Stimulated activated CD8-positive, alpha-beta memory T cell treated with anti-CD3 and anti-CD28 coated beads, Interleukin-7, amount 100 ng/mL, for 4 hours (primary cell): ENCODE data around the gene DOCK4.
"Not testable (repeated sequence)": the region's sequence is repeated elsewhere in the genome, so short reads cannot be mapped to it uniquely, and the experiment has no call there.

ENCODE experiments used
- DNase-seq, 2 donors: peaks; one replicate each; pipeline ENCODE4 v3.0.0-alpha.2; 2020; ENCODE audit warnings: low read depth in 2 of 2

Gene DOCK4, protein sequence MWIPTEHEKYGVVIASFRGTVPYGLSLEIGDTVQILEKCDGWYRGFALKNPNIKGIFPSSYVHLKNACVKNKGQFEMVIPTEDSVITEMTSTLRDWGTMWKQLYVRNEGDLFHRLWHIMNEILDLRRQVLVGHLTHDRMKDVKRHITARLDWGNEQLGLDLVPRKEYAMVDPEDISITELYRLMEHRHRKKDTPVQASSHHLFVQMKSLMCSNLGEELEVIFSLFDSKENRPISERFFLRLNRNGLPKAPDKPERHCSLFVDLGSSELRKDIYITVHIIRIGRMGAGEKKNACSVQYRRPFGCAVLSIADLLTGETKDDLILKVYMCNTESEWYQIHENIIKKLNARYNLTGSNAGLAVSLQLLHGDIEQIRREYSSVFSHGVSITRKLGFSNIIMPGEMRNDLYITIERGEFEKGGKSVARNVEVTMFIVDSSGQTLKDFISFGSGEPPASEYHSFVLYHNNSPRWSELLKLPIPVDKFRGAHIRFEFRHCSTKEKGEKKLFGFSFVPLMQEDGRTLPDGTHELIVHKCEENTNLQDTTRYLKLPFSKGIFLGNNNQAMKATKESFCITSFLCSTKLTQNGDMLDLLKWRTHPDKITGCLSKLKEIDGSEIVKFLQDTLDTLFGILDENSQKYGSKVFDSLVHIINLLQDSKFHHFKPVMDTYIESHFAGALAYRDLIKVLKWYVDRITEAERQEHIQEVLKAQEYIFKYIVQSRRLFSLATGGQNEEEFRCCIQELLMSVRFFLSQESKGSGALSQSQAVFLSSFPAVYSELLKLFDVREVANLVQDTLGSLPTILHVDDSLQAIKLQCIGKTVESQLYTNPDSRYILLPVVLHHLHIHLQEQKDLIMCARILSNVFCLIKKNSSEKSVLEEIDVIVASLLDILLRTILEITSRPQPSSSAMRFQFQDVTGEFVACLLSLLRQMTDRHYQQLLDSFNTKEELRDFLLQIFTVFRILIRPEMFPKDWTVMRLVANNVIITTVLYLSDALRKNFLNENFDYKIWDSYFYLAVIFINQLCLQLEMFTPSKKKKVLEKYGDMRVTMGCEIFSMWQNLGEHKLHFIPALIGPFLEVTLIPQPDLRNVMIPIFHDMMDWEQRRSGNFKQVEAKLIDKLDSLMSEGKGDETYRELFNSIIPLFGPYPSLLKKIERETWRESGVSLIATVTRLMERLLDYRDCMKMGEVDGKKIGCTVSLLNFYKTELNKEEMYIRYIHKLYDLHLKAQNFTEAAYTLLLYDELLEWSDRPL (N-terminal part only)

DNA sequence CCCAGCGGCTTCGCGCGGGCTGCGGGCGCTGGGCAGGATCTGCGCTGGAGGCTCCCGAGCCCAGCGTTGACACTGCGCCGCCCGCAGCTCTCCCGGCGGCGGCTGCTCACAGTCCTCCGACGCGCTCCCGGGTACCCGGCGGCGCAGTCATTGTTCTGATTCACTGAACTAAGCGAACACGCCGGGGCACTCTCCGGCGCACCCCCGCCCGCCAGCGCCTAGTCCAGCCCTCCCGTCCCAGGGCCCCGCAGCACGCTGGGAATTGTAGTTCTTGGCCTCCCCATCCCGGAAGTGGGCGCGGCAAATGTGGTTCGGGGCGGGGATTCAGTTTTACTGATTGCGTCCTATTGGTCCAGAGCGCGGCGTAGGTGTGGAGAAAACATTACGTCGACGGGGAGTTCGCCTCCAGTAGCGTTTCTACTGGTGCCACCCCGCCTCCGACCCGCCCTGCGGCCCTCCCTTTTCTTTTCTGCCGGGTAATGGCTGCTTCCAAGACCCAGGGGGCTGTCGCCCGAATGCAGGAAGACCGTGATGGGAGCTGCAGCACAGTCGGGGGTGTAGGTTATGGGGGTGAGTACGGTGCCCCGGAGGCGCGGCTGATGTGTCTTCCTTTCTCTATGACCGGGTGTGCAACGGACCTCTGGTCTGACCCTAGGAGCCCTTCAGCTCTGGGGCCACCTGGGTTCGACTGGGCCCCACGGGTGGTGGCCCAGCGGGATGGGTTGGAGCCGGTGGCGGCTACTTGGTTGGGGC is at the start of gene DOCK4, which contains the start of gene ZNF277:
DOCK4 (minus strand) TSS at position 162 of the 753 bp plus-strand sequence. CDS start 261 bp downstream, outside the sequence.
ZNF277 (plus strand) TSS at position 458 of the 753 bp plus-strand sequence; CDS start at position 480, 22 bp downstream.
- DNase-seq, result peak; percentile 97 to 100

DNA sequence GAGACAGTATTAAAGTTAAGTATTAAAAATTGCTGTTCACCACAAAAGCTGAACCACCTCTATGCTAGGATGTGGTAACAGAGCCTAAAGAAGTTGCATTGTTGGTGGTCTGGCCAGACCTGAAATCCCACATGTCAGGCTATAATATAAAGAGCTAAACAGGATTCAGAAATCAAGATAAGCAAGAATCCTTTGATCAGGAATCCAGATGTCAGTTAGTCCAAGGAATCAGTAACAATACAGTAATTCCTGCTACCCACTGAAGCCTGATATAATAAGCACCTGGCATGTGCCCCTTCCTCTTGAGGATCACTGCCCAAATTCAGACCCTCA is 49.2 kb upstream of the DOCK4 start:
- no peak for DNase-seq

DNA sequence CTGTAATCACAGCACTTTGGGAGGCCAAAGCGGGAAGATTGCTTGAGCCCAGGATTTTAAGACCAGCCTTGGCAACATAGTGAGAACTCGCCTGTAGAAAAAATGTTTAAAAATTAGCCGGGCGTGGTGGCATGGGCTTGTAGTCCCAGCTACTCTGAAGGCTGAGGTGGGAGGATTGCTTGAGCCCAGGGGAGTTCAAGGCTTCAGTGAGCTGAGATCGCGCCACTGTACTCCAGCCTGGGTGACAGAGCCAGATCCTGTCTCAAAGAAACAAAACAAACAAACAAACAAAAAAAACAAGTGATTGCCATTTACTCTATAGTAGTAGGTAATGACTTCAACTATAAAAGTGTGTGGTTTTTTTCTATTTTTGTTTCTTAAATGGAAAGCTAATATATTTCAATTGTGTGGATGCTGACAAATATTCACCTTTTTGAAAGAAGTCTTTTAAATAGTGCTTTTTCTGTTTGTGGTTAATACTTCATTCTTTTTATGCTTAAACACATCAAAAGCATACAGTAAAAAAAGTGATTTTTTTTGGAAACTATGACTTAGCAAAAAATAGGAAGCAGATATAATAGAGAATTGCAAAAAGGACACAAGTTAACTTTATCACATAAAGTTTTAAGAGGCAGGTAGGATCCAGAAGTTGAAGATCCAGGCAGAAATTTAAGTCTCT is 48.6 kb upstream of the DOCK4 start:
- DNase-seq, result no peak

DNA sequence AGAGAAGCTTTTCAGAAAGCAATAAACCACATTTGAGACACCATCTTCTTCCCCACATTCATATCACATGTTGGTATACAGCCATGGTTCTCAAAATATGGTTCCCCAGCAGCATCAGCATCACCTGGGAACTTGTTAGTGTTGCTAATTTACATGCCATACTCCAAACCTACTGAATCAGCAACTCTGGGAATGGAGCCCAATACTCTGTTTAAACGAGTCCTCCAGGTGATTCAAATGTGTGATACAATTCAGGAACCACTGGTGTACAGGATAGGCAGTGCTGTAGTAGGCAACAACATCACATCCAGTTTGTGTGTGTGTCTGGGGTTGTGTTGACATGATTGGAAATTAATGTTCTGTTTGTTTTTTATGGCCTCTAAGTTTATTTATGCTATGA is 48.0 kb upstream of the DOCK4 start:
- no peak for DNase-seq

DNA sequence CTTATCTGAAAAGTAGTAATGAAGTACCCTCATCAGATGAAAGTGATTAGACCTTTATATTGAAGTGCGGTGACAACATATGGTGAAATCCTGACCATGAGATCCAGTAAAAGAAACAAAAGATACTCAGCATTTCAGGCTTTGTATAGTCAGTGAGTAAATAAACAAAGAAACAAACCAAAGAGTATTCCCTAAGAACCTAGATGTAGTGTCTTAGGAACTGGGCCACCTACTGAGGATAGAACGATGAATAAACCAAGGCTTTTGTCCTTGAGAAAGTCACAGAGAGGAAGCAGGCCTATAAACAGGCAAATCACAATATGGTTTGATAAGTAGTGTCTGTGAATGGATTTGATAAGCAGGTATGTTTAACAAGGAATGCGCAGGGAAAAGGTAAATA is 46.5 kb upstream of the DOCK4 start:
- DNase-seq, result no peak

DNA sequence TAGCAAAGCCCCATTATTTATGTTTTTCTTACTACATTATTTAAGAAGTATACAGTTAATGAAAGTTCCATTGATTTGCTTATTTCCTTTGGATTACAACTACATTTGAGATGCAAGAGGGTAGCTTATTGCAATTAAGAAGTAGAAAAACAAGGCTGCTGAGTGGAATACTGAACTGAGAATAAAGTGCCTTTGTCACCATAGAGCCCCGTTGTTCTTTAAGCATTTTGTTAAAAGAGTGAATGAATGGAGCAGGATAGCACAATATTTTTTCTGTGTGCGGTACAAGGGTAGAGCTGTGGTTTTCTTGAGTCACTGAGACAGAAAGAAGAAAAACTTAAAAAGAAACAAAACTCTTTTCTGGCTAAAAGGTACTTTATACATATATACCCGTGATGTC is 45.9 kb upstream of the DOCK4 start:
- no peak for DNase-seq

DNA sequence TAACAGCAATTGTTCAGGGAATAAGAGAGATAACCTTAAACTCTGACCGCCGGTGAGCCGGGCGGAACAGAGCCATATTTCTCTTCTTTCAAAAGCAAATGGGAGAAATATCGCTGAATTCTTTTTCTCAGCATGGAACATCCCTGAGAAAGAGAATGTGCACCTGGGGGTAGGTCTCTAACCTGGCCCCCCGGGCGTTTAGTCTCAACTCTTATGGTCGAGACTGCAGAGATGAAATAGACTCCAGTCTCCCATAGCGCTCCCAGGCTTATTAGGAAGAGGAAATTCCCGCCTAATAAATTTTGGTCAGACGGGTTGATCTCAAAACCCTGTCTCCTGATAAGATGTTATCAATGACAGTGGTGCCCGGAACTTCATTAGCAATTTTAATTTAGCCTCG is 43.8 kb upstream of the DOCK4 start:
- not testable (repeated sequence) for DNase-seq

DNA sequence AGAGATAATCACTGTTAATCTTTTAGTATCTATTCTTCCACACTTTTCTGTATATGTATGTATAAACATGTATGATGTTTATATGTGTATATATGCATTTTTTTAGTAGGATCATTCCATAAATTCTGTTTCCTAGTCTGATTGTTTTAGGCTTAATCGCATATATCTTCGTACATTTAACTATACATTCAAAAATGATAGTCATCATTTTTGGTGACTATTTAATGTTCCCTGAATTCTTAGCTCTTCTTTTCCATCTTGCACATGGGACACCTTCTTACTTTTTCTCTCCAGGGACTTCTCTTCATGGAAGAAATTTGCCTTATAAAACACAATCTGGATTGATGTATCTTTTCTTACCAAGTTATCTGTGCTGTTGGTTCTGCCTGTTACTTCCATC is 42.4 kb upstream of the DOCK4 start:
- no peak for DNase-seq

DNA sequence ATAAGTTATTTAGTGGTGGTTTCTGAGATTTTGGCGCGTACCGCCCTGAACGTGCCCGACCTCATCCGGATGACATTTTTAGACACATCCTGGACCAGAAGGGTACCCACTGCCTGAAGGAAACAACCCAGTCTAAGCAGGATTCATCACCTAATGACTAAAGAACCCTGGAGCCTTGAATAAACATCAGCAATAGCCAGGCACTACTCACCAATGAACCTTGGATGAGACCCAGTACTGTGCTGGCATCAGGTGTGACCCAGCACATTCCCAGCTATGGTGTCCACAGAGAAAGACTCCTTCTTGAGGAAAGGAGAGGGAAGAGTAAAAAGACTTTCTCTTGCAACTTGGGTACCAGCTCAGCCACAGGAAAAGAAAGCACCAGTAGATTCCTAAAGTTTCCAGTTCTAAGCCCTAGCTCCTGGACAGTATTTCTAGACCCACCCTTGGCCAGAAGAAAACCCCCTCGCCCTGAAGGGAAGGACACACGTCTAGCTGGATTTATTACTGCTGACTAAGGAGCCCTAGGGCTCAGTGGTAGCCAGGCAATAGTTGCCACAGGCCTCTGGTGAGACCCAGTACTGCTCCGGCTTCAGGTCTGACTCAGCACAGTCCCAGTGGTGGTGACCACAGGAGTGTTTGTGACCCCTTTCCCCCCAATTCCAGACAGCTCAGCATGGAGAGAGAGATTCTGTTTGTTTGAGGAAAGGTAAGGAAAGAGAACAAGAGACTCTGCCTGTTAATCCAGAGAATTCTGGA is 32.8 kb upstream of the DOCK4 start:
- no peak for DNase-seq

DNA sequence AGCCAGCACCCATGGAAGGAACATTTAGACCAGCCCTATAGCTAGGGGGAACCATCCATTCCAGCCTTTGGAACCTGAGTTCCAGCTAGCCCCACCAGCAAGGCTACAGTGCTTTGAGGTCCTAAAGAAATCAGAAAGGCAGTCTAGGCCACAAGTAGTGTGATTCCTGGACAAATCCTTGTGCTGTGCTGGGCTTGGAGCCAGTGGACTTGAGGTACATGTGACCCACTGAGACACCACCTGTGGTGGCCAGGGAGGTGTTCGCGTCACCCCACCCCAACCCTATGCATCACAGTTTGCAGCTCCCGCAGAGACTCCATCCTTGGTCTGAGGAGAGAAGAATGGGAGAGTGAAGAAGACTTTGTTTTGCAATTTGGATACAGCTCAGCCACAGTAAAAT is 32.1 kb upstream of the DOCK4 start:
- no peak for DNase-seq

DNA sequence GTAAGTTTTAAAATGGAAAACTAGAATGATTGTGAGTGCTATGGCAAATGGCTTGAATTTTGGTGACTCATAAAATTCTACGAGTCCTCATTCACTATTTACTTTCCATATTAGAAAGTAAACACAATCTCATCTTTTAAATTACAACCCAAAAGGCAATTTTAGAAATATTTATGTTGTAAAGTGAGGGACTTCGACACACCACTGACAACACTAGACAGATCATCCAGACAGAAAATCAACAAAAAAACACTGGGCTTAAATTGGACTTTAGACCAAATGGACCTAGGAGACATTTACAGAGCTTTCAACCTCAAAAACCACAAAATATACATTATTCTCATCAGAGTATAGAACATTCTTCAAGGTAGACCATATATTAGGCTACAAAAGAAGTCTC is 30.4 kb upstream of the DOCK4 start:
- DNase-seq, result no peak

DNA sequence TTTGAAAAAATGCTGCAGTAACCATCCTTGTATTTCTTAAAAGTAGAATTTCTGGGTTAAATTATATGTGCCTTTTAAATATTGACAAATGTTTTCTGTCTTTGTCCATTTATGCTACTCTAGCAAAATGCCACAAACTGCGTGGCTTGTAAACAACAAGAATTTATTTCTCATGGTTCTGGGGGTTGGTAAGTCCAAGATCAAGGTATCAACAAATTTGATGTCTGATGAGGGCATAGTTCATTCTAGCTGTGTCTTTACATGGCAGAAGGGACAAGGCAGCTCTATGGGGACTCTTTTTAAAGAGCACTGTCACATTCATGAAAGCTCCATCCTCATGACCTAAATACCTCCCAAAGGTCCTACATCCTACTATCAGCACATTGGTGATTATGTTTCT is 27.9 kb upstream of the DOCK4 start:
- no peak for DNase-seq

DNA sequence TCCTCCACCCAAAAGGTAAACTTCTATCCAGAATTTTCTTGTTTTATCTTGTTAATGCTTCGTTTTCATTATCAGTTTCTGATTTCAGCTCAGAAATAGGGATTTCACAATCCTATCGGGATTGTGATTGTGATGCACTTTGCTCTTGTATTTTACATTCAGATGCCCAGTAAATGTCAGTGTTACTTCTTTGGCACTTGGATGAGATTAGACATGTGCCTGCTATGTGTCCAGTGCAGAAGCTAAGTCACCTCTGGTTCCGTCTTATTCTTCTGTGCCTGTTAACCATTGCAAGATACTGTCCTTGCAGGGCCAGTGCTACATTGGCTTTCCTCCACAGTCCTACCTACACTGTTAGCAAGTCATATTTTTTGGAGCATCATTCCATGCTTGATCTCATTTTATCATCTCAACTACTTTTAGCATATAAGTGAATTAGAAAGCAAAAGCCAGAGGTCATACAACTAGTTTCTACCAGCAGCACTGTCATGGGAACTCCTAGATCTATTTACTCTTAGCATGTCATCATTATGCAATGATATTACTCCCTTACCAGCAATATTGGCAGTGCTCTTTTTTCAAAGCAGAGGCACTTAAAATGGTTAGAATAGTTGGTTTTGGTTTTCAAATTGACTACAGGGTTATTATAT is 27.0 kb upstream of the DOCK4 start:
- DNase-seq, result no peak

DNA sequence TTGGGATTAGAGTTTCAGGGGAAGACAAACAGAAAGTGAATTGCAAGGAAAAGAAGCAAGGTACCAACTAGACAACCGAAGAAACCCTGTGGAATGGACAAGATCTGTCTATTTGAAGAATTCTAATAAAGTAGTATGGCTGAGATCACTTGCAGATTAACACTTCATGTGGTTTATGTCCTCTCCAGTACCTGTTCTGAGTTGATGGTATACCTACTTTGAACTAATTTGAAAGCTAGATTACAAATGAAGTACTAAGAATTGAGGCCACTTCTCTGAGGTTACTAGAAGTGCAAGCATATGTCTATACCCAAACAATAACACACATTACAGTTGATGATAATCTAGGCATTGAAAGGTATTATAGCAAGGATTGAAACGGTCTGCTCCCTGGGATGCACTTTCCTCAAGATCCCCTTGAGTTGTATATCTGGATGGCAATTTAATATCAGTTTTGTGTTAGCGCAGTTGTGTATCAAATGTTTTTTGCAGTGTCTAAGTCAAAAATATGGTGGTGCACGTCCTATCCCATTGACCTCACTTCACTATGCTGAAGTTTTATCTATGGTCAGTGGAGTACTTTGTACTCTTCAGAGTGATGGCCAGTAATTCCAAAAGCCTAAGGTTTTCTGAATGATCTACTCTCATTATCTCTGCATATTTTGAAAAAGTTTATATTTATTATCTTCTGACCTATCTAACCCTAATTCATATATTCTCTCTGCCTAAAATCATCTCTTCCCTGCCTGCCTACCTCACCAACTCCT is 26.2 kb upstream of the DOCK4 start:
- DNase-seq, result no peak

DNA sequence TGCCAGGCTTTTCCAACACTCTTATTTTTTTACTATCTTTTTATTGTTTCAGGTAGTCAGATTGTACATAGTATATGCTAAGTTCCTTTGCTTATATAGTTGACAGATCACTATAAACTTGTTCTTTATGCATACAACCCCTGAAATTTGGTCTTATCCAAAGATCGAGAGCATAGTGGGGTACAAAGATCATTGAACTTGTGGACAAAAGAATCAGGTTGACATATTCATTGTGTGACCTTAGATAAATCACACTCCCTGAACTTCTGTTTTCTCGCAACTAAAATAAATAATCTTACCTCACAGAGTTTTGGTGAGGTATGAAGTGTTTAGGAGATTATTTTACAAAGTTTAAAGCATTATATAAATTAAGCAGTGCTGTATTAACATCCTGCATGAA is 22.4 kb upstream of the DOCK4 start:
- no peak for DNase-seq

DNA sequence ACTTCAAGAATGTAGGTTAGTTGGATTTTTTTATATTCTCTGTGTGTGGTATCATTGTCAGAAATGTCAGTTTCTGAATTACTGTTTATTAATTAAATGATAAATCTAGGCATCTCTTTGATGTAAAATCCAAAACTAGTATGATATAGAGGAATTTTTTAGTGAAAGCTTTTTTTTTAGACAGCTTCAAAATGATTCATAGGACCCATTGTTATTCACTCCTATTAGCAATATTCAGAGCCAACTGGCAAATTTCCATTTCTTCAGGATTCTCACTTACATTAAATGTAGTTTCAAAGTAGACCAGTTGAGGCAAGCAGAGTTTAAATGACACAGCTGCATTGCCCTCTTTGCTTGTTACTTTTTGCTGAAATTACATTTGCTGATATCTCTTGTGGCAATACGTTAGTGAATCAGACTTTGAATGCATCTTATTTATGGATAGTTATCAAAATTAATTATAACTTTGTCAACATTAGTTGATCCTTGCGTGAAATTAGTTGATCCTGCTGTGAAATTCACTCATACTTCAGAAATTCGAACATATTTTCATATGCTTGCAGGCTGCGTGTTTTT is 20.6 kb upstream of the DOCK4 start:
- no peak for DNase-seq

DNA sequence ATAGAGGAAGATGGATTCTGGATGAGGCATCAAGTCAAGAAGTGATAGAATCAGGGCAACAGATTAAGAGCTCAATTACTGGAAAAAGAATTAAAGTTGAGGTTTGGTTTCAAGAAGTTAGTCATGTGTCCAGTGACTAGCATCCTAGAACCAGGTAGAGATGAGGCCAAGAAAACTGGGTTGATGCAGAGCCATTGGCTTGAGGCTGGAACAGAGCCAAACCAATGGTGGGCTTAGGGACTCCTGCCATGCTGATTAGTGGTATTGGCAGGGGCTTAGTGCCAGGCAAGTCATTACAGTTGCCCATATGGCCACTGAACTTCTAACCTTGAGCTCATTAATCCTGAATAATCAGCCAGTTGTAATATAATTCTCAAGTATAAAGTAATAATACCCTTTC is 18.8 kb upstream of the DOCK4 start:
- no peak for DNase-seq

DNA sequence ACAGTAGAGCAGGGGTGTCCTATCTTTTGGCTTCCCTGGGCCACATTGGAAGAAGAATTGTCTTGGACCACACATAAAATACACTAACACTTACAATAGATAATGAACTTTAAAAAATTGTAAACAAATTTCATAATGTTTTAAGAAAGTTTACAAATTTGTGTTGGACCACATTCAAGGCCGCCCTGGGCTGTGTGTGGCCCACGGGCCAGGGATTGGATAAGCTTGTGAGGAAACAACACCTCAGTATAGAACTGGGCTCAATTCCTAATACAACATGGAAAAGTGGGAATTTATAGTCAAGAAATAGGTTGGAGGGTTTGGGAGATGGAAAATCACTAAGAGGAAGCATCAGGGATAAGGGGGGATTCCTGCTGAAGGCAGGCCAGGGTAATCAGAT is 18.0 kb upstream of the DOCK4 start:
- no peak for DNase-seq
